ENCODE results near the gene TCEANC2.

TCEANC2 gene

GRCh38 chr1:54135436-54136120 lies 82.2 kb downstream of the TCEANC2 start:
- DNase-seq (ENCODE audit: low read depth in 2 of 2) = no peak

DNA sequence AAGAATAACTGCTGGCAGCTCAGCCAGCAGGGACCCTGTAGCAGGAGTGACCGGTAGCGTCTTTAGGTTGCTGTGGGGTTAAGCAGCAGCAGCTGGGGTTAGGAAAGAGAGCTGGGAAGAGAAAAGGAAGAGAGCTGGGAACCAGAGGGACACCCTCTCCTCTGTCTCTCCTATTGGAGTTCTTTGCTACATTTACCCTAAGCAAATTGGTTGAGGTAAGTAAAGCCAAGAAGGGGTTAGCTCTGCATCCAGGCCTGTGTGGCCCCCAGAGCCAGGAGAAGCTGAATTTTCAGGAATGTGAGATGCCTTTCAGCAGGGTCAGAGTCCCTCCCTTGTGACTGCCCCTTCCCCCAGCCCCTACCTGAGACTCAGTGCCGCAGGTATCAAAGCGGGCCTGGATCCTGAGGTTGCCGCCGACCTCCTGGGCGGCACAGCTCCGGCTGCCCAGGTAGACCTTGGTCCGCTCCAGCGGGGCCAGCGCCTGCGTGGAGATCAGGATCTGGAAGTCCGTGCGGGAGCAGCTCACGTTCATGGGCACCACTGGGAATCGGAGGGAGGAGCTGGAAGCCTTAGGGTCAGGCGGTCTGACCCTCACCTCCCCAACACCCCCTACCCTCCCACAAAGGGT lies 83.0 kb downstream of the TCEANC2 start:
- DNase-seq (ENCODE audit: low read depth in 2 of 2) = no peak

GRCh38 chr1:54136963-54137533 lies 83.6 kb downstream of the TCEANC2 start:
- no peak for DNase-seq (ENCODE audit: low read depth in 2 of 2)

DNA sequence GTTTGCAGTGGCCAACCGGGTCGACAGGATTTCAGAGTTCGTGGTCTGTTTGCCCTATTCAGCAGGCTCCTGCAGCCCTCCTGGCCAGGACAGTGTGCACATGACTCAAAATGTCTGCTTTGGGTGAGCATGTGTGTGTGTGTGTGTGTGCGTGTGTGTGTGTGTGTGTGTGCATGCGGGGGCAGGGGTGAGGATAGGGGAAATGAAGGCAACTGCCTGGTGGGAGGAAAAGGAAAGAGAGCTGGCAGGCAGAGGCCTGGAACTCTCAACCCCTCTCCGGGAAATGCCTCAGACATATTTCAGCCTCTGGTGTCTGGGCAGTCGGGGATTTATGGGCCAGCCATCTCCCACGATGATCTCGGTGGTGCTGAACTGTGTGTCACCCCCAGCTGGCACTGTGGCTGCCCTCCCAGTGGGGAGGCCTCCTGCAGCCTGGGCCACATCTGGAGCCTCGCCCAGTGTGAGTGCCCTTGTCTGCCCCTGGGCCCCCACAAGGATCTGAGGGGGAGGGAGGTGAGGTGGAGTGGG lies 84.2 kb downstream of the TCEANC2 start:
- DNase-seq (ENCODE audit: low read depth in 2 of 2) = no peak

- no peak for DNase-seq (ENCODE audit: low read depth in 2 of 2)
Observed at GRCh38 chr1:54138994-54139393, 85.6 kb downstream of the TCEANC2 start.

- DNase-seq (ENCODE audit: low read depth in 2 of 2) = no peak
Observed at GRCh38 chr1:54139711-54140110, 86.3 kb downstream of the TCEANC2 start.

GRCh38 chr1:54142146-54142900 lies 88.9 kb downstream of the TCEANC2 start:
- no peak for DNase-seq (ENCODE audit: low read depth in 2 of 2)

DNA sequence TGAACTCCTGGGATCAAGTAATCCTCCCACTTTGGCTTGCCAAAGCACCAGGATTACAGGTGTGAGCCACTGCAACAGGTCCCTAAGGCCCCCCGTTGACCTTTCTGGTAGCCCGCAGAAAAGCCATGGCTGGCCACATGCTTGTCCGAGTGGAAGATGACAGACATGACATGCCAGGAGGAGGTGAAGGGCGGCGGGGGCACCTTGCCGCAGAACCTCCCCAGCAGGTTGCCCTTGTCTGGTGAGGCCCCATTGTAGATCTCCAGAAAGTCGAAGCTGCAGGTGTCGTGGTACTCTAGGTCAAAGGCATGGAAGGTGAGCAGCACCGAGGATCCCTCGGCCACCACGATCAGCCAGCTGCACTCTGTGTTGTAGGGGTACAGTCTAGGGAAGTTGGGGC lies 91.0 kb downstream of the TCEANC2 start:
- DNase-seq (ENCODE audit: low read depth in 2 of 2) = no peak

DNA sequence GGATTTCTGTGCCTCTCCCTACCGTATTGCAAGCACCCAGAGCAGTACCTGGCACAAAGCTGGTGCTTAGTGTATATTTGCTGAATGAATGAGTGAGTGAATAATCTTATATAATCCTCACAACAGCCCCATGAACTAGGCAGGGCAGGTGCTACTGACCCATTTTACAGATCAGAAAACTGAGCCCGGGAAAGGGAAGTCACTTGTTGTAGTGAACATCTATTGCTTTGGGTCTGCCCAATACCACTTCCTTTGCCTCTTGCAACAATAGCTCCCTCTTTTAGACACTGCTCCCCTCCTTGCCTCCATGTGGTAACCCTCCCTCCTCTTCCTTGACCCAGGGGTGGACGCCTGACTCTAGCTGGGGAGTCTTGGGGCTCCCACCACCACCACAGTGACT lies 96.3 kb downstream of the TCEANC2 start:
- DNase-seq (ENCODE audit: low read depth in 2 of 2) = no peak

DNA sequence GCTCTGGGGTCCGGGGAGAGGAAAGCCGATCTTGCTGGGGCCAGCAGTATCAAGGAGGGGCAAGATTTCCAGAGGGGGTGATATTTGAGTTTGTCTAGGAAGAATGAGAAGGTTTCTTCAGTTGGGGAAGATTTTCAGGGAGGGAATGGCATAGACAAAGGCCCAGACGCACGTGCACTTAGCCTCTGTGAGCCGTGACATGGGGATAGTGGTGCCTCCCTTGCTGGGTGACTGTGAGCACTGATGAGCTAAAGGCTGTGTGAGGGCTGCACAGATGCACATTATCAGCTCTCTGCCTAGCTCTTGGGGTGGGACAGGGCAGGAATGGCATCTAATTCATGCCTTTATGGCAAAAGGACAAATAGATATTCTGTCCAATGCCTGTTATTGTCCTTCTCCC lies 97.6 kb downstream of the TCEANC2 start:
- no peak for DNase-seq (ENCODE audit: low read depth in 2 of 2)

- DNase-seq (ENCODE audit: low read depth in 2 of 2) = no peak
Observed at GRCh38 chr1:54152696-54153095, 99.3 kb downstream of the TCEANC2 start, which contains the start of gene CDCP2. TSS of gene CDCP2 (minus strand) at chr1:54153000. CDS start at chr1:54152922, 78 bp downstream.

GRCh38 chr1:54153535-54154439 lies 100.4 kb downstream of the TCEANC2 start:
- DNase-seq (ENCODE audit: low read depth in 2 of 2) = no peak

Measured in activated CD8-positive, alpha-beta memory T cell treated with anti-CD3 and anti-CD28 coated beads for 4 hours (primary cell).